BE2C (cell line): ENCODE data around the gene PTPRD.

Source experiments
- DNase-seq: peaks from one replicate; pipeline ENCODE4 v3.0.0-alpha.2; 2020
- H3K27me3 ChIP-seq: fragments of 250-450 bp; sonication (Bioruptor Pico); 2 replicates; pipeline ENCODE4 v1.5.1; 2020; ENCODE audit warnings: mild to moderate bottlenecking
- H3K36me3 ChIP-seq: fragments of 250-450 bp; sonication (Bioruptor Pico); 2 replicates; pipeline ENCODE4 v1.5.1; 2020; ENCODE audit warnings: mild to moderate bottlenecking
- H3K4me1 ChIP-seq: fragments of 250-450 bp; sonication (Bioruptor Pico); 2 replicates; pipeline ENCODE4 v1.5.1; 2020
- H3K4me3 ChIP-seq: 2 replicates; pipeline ENCODE4 v1.5.1; 2011; ENCODE audit warnings: low read depth, low read length
- H3K9me3 ChIP-seq: fragments of 250-450 bp; sonication (Bioruptor Pico); 2 replicates; pipeline ENCODE4 v1.5.1; 2020
- TF ChIP-seq, protein P1 (sequence below): IDR thresholded peaks from 2 replicates; pipeline ENCODE4 v1.5.1; 2012; ENCODE audit warnings: mild to moderate bottlenecking, low read depth, low read length

PTPRD gene

DNA sequence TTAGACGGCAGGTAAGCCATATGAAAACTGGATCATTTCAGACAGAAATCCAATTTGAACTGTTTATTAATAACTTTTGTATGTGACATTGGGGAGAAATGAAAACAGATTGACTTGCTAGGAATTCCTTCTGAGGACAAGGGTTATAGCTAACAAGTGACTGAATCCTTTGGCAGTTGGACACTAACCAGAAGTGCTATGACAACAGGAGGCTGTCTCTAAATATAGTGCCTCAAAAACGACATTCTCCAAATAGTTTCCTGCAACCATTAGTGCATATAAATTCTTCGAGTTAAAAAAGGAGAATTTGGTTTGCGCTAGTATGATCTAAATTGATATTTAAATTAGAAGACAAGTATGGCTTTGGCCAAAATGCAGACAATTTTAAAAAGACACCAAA is 338.6 kb downstream of the PTPRD start:
- TF ChIP-seq, protein P1, sequence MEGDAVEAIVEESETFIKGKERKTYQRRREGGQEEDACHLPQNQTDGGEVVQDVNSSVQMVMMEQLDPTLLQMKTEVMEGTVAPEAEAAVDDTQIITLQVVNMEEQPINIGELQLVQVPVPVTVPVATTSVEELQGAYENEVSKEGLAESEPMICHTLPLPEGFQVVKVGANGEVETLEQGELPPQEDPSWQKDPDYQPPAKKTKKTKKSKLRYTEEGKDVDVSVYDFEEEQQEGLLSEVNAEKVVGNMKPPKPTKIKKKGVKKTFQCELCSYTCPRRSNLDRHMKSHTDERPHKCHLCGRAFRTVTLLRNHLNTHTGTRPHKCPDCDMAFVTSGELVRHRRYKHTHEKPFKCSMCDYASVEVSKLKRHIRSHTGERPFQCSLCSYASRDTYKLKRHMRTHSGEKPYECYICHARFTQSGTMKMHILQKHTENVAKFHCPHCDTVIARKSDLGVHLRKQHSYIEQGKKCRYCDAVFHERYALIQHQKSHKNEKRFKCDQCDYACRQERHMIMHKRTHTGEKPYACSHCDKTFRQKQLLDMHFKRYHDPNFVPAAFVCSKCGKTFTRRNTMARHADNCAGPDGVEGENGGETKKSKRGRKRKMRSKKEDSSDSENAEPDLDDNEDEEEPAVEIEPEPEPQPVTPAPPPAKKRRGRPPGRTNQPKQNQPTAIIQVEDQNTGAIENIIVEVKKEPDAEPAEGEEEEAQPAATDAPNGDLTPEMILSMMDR, result no peak
- H3K9me3 ChIP-seq, result no peaks in the 10 kb centered on the region
- H3K4me3 ChIP-seq, result no peak overlapping the region
- no peaks in the 10 kb centered on the region for H3K27me3 ChIP-seq
- H3K36me3 ChIP-seq, result no peaks in the 10 kb centered on the region
- no peaks in the 10 kb centered on the region for H3K4me1 ChIP-seq
- DNase-seq, result no peak

DNA sequence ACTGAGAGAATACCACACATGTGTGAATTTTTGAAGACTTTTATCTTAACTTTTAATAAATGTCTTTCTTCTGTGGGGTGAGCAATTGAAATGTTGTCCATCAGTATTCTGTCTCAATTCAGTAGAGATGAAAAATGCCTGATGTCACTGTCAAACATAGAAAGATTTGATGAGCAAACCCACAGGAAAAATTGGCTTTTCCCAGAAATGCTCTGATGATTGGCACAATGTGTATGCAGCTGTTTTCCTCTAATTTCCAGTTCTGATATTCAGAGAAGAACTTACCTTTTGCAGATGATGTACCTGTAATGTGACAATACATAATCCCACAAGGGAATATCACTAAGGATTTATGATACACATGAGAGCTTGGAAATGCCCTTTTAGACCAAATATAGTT is 340.0 kb downstream of the PTPRD start:
- no peak overlapping the region for H3K4me3 ChIP-seq
- no peaks in the 10 kb centered on the region for H3K27me3 ChIP-seq
- H3K36me3 ChIP-seq, result no peaks in the 10 kb centered on the region
- no peak for DNase-seq
- no peaks in the 10 kb centered on the region for H3K4me1 ChIP-seq
- TF ChIP-seq, protein P1, result no peak
- no peaks in the 10 kb centered on the region for H3K9me3 ChIP-seq

DNA sequence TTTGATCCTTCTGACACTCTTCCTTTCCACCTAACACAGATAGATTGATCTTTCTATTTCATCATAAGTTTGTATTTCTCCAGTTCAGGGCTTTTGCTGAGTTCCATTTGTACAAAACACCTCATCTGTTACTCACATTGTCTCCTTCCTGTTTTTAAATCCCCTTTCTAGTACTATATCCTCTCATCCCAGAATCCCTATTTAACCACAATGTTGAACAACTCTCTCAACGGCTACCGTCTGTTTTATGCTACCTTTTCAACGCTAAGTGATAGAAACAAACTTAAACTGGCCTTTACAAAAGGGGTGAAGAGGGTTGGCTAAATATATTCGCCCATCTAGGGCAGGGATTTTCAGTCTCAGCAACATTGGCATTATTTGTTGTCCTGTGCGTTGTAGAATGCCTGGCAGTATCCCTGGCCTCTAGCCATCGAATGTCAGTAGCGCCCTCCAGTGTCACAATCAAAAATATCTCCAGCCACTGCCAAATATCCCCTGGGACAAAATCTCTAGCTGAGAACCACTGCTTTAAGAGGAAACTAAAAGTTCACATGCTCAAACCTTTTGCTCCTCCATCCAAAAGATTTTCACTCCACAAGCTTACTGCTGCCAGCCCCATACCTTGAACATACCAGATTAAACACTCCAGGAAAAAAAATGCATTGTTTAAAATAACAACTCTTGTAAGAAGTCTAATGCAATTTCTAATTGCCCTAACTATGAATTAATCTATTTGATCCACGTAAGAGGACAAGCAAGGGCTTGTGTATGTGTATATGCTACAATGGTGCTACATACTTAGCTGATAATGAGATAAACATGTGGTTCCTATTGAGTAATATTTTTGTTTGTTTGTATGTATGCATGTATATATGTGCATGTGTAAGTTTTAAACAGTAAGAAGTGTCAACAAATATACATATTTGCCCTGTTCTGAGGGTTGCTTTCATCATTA is 344.0 kb downstream of the PTPRD start:
- TF ChIP-seq, protein P1, result peak; percentile 24
- no peak for DNase-seq
- H3K9me3 ChIP-seq, result no peaks in the 10 kb centered on the region; the same call in 1 of the 2 replicates
- no peaks in the 10 kb centered on the region for H3K4me1 ChIP-seq
- H3K4me3 ChIP-seq, result no peak overlapping the region
- H3K36me3 ChIP-seq, result no peaks in the 10 kb centered on the region
- no peaks in the 10 kb centered on the region for H3K27me3 ChIP-seq

DNA sequence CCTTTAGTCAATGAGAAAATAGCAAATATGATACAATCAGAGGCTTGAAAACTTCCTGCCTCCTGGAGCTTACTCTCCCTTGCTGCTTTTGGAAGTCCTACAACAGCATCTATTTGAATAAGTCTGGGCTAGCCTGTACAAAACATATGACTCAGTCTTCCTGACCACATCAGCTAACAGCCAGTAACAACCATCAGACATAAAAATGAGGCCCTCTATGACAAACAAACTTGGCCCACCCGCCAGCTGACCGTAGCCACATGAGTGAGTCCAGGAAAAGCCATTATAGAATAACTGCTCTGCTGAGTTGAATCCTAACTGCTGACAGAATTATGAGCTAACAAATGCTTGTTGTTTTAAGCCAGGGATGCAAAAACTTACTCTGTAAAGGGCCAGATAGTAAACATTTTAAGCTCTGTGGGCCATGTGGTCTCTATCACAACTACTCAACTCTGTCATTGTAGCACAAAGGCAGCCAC is 347.6 kb downstream of the PTPRD start:
- TF ChIP-seq, protein P1, result no peak
- H3K4me1 ChIP-seq, result no peaks in the 10 kb centered on the region
- H3K36me3 ChIP-seq, result no peaks in the 10 kb centered on the region
- H3K9me3 ChIP-seq, result no peaks in the 10 kb centered on the region; the same call in 1 of the 2 replicates
- no peak for DNase-seq
- H3K4me3 ChIP-seq, result no peak overlapping the region
- no peaks in the 10 kb centered on the region for H3K27me3 ChIP-seq

DNA sequence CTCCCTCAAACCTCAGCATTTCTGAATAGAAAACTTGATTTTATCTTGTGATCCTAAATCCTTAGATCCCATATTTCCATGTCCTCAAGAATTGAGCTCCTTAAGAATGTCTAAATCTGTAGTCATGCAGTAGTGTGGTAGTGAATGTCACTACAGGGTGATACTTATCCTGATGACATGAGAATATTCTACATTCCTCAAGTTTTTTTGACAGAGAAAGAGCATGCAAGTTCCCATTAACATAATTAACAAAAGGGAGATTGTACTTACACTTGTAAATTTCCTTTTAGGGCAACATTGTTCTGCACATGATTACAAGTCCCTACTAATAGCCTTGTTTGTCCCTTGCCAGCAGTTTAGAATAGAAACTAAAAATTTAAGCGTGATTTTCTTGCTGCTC is 352.3 kb downstream of the PTPRD start:
- no peaks in the 10 kb centered on the region for H3K36me3 ChIP-seq
- no peak for DNase-seq
- TF ChIP-seq, protein P1, result no peak
- no peaks in the 10 kb centered on the region for H3K4me1 ChIP-seq
- no peaks in the 10 kb centered on the region for H3K27me3 ChIP-seq
- H3K9me3 ChIP-seq, result no peaks in the 10 kb centered on the region; the same call in 1 of the 2 replicates
- H3K4me3 ChIP-seq, result no peak overlapping the region

DNA sequence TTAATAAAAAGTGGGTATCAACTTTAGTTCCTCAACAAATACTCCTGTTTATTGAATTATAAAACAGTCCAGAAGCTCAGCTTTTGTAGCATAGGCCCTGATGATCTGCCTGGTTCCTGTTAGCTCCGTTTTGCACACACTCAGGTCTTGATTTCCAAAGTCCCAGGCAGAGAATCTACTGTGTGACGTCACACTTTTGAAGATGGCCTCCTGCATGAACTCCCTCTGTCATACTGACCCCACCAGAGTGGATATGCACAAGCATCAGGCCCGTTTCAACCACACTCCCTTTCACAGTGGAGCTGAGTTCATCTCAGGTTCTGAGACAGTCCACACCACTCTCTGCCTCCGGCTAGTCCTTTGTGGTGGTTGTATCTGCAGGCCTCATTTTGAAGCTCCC is 353.1 kb downstream of the PTPRD start:
- Histone ChIP-seq H3K36me3 (no peaks in the 10 kb centered on the region), H3K9me3 (no peaks in the 10 kb centered on the region), H3K4me1 (no peaks in the 10 kb centered on the region), H3K4me3 (no peak overlapping the region), H3K27me3 (no peaks in the 10 kb centered on the region)
- DNase-seq, result no peak
- TF ChIP-seq, protein P1, result no peak
